Prostate gland (tissue), 2 donors: ENCODE results near the gene MAPK8IP3. TPM values are rescaled to one million over a fixed set of nuclear protein-coding genes. Genes with fewer than 3 reads are reported as not detected.

Source experiments
- DNase-seq: peaks from one replicate; pipeline ENCODE4 v3.0.0-alpha.2; 2019; ENCODE audit warnings: low spot score
- H3K27ac ChIP-seq, 2 donors: fragments of 200-600 bp; sonication (generic); 2 replicates each; pipeline ENCODE4 v1.5.1; 2017 to 2019
- H3K27me3 ChIP-seq: fragments of 200-600 bp; sonication (generic); replicated peaks from 2 replicates; pipeline ENCODE4 v1.5.1; 2019; ENCODE audit not compliant: insufficient read depth
- H3K36me3 ChIP-seq, 2 donors: fragments of 200-600 bp; sonication (generic); 1 replicate in 1 of 2; 2 replicates in 1 of 2; pipeline versions ENCODE4 v1.5.1 to v1.8.1; 2017 to 2019
- H3K4me1 ChIP-seq: fragments of 200-600 bp; sonication (generic); replicated peaks from 2 replicates; pipeline ENCODE4 v1.5.1; 2019
- H3K4me3 ChIP-seq, 2 donors: fragments of 200-600 bp; sonication (generic); 2 replicates each; pipeline ENCODE4 v1.5.1; 2017 to 2019
- H3K9me3 ChIP-seq: fragments of 200-600 bp; sonication (generic); 2 replicates; pipeline ENCODE4 v1.5.1; 2017
- POLR2A ChIP-seq: fragments of 450-650 bp; IDR thresholded peaks from one replicate; pipeline ENCODE4 v1.6.1; 2016; ENCODE audit warnings: antibody characterized with exemption, mild to moderate bottlenecking
- POLR2AphosphoS5 ChIP-seq: sonication (generic); formaldehyde crosslinking; IDR thresholded peaks from one replicate; pipeline ENCODE4 v1.6.1; 2017; ENCODE audit warnings: antibody characterized with exemption
- WGBS: methylation state at CpG from one replicate; pipeline ENCODE4 v1.1.5; 2018; 5-methylcytosine and 5-hydroxymethylcytosine counted together
- intact Hi-C: fragments of 100-400 bp; cut with DNase I; formaldehyde crosslinking; loops from one replicate; pipeline ENCODE4 v1.14.2; 2022
- total RNA-seq, 2 donors: library from RNA; depleted of rRNA; stranded (reverse); fragments of >200 nt; gene quantifications; one replicate each; pipeline ENCODE4 v1.1.0, GENCODE V29; 2016
- TF ChIP-seq, protein P1 (sequence below), 4 experiments: fragments of 200-600 bp in 2 of 4; fragments of 450-650 bp in 2 of 4; sonication (generic) in 2 of 4; IDR thresholded peaks; 1 replicate in 3 of 4; 2 replicates in 1 of 4; pipeline ENCODE4 v1.5.1; 2016 to 2019; ENCODE audit warnings: antibody characterized with exemption in 4 of 4, mild to moderate bottlenecking in 2 of 4, moderate library complexity in 2 of 4

Gene MAPK8IP3
- total RNA-seq, 2 donors from 2014 or later, result 56.0 to 157 TPM

DNA sequence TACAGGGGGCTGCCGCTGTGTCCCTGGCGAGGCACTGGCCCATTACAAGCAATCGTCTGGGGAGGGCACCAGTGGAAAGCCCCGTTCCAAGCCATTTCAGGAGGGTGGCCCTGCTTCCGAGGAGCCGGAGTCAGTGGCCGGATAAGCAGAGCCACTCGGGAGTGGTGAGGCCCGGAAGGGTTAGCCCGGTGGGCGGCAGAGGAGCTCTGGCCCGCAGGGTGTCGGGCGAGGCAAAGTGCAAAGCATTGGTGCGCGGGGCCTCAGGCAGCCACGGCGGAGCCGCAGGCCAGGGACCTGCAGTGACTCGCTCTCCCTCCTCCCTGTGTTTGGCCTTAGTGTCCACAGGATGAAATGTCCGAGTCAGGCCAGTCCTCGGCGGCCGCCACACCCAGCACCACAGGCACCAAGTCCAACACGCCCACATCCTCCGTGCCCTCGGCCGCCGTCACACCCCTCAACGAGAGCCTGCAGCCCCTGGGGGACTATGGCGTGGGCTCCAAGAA is 40.7 kb downstream of the MAPK8IP3 start:
- Histone ChIP-seq H3K4me1 (no peaks in the 10 kb centered on the region), H3K27ac (no peak overlapping the region), H3K36me3 (peaks cover 7 to 10% of the 10 kb centered on the region in 2 donors), H3K27me3 (no peaks in the 10 kb centered on the region), H3K4me3 (no peak overlapping the region), H3K9me3 (no peaks in the 10 kb centered on the region)
- TF ChIP-seq POLR2A, result no peak
- TF ChIP-seq, protein P1, sequence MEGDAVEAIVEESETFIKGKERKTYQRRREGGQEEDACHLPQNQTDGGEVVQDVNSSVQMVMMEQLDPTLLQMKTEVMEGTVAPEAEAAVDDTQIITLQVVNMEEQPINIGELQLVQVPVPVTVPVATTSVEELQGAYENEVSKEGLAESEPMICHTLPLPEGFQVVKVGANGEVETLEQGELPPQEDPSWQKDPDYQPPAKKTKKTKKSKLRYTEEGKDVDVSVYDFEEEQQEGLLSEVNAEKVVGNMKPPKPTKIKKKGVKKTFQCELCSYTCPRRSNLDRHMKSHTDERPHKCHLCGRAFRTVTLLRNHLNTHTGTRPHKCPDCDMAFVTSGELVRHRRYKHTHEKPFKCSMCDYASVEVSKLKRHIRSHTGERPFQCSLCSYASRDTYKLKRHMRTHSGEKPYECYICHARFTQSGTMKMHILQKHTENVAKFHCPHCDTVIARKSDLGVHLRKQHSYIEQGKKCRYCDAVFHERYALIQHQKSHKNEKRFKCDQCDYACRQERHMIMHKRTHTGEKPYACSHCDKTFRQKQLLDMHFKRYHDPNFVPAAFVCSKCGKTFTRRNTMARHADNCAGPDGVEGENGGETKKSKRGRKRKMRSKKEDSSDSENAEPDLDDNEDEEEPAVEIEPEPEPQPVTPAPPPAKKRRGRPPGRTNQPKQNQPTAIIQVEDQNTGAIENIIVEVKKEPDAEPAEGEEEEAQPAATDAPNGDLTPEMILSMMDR (IDR thresholded peaks at IDR 0.05), result no peak
- no peak for TF ChIP-seq POLR2AphosphoS5
- intact Hi-C loops, result no loop called here
- WGBS, result 91% methylated on average over 21 of the region's 31 CpGs
- no peak for DNase-seq

DNA sequence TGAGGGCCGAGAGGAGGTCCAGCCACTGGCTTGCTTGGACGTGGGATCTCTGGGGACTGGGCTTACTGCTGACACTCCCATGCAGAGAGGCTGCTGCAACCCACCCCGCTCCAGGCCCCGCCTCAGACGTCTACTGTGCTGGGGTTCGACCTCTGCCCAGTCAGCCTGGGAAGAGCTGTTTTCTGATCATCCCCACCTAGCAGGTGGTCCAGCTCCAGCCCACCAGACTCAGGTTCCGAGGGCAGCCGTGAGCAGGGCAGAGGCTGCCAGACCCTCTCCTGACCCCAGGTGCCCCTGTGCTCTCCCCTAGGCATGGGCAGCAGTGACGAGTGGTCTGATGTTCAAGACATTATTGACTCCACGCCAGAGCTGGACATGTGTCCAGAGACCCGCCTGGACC is 41.9 kb downstream of the MAPK8IP3 start:
- Histone ChIP-seq H3K36me3 (peaks cover 7 to 10% of the 10 kb centered on the region in 2 donors), H3K4me1 (no peaks in the 10 kb centered on the region), H3K9me3 (no peaks in the 10 kb centered on the region), H3K27me3 (no peaks in the 10 kb centered on the region), H3K27ac (no peak overlapping the region), H3K4me3 (no peak overlapping the region)
- 88% methylated on average over 11 of the region's 11 CpGs for WGBS
- intact Hi-C loops, result no loop called here
- TF ChIP-seq, protein P1 (IDR thresholded peaks at IDR 0.05), result no peak
- no peak for TF ChIP-seq POLR2AphosphoS5
- no peak for TF ChIP-seq POLR2A
- DNase-seq, result no peak

DNA sequence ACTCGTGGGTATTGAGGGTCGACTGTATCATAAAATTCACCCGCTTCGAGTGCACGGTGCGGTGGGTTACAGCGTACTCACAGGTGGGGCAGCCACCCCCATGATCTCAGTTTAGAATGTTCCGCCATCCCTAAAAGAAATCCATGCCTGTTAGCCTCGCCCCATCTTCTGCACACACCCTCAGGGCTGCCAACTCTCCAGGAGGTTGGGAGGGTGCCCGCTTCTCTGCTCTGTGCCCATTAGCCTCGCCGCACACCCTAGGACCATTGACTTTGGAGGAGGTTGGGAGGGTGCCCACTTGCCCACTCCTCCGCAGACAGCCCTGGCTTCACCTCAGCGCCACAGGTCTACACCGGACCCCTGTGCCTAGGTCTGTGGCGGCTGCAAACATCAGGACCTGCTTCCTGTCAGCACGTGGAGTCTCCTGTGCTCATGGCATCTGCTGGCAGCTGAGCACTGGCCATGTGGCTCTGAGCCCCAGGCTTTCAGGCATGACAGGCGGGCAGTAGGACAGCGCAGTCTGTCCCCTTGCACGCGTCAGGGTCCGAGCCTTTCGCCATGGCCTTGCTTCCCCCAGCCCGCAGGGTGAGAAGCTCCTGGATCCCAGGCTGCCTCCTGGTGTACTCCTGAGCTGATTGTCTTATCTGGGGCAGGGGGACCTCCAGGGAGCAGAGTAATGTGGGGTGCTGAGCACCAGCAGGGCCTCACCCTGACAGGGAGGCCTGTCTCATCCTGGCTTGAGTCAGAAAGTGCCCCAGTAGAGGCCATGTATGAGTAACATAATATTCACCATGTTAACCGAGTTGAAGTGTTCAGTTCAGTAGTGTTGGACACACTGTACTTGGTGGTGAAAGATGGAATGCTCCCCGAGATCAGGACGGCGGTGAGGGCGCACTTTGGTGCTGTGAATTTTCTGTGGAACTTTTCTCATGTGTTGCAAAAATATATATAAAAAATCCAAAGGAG is 43.4 kb downstream of the MAPK8IP3 start:
- Histone ChIP-seq H3K4me1 (no peaks in the 10 kb centered on the region), H3K9me3 (no peaks in the 10 kb centered on the region), H3K36me3 (peaks cover 7 to 10% of the 10 kb centered on the region in 2 donors), H3K4me3 (no peak overlapping the region), H3K27me3 (no peaks in the 10 kb centered on the region), H3K27ac (no peak overlapping the region)
- intact Hi-C loops, result no loop called here
- WGBS, result 90% methylated on average over 29 of the region's 29 CpGs
- TF ChIP-seq POLR2AphosphoS5 (no peak), POLR2A (no peak)
- TF ChIP-seq, protein P1 (IDR thresholded peaks at IDR 0.05), result no peak
- DNase-seq, result no peak

DNA sequence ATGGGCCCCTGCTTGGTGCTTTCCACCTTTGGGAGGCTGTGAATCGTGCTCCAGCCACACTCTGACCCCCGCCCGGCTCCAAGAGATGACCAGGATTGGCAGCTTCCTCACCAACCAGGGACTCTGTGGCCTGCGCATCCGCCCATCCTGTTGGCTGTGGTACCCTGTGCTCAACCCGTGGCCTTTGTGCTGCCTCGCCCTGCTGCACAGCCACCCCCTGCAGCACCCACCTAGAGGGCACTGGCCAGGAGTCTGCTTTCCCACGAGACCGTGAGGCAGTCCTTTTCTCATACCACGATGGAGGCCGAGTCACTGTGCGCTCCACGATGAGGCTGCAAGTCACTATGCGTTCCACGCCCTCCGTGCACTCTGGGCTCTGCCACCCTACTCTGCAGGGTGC is 46.0 kb downstream of the MAPK8IP3 start:
- no peak overlapping the region for H3K4me3 ChIP-seq
- no peaks in the 10 kb centered on the region for H3K27me3 ChIP-seq
- intact Hi-C loops, result no loop called here
- TF ChIP-seq, protein P1 (IDR thresholded peaks at IDR 0.05), result no peak
- no peak for TF ChIP-seq POLR2AphosphoS5
- TF ChIP-seq POLR2A, result no peak
- 96% methylated on average over 16 of the region's 16 CpGs for WGBS
- H3K4me1 ChIP-seq, result no peaks in the 10 kb centered on the region
- peaks cover 10 to 12% of the 10 kb centered on the region in 2 donors for H3K36me3 ChIP-seq
- DNase-seq, result no peak
- no peak overlapping the region for H3K27ac ChIP-seq
- H3K9me3 ChIP-seq, result no peaks in the 10 kb centered on the region
